HFF-Myc (cell line): ENCODE measurements around the gene TH.

ENCODE experiments used
- DNase-seq: peaks from one replicate; pipeline ENCODE4 v3.0.0-alpha.2; 2011; ENCODE audit warnings: low read depth; ENCODE audit errors: extremely low read depth
- H3K4me3 ChIP-seq: replicated peaks from 2 replicates; pipeline ENCODE4 v1.5.1; 2011; ENCODE audit warnings: low read depth, mild to moderate bottlenecking, control low read depth, low read length
- TF ChIP-seq, protein P1 (sequence below): IDR thresholded peaks from 2 replicates; pipeline ENCODE4 v1.5.1; 2012; ENCODE audit warnings: mild to moderate bottlenecking, low read depth, low read length, control low read depth; ENCODE audit errors: missing control alignments

The TH gene

DNA sequence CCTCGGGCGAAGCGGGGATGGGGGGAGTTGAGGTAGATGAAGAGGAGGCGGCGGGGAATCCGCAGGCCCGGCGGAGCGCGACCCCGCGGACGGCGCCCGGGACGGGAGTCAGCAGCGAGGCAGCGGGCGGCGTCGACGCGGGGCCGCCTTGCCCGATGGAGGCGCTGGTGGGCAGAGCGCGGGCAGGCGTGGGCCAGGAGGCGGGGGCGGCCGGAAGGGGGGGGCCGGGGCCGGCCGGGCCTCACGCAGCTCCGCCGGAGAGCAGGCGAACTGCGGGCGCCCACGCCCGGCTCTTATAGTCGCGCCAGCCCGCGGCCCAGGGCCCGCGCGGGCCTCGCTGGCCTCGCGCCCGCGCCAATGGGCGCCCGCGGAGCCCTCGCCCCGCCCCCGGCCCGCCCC lies 32.5 kb downstream of the TH start, which contains the start of gene IGF2:
TSS of gene IGF2 (minus strand) at position 267 of the 399 bp plus-strand sequence. CDS start 3,866 bp downstream, outside the sequence.
- H3K4me3 ChIP-seq, result no peak within 1 kb of the TSS

DNA sequence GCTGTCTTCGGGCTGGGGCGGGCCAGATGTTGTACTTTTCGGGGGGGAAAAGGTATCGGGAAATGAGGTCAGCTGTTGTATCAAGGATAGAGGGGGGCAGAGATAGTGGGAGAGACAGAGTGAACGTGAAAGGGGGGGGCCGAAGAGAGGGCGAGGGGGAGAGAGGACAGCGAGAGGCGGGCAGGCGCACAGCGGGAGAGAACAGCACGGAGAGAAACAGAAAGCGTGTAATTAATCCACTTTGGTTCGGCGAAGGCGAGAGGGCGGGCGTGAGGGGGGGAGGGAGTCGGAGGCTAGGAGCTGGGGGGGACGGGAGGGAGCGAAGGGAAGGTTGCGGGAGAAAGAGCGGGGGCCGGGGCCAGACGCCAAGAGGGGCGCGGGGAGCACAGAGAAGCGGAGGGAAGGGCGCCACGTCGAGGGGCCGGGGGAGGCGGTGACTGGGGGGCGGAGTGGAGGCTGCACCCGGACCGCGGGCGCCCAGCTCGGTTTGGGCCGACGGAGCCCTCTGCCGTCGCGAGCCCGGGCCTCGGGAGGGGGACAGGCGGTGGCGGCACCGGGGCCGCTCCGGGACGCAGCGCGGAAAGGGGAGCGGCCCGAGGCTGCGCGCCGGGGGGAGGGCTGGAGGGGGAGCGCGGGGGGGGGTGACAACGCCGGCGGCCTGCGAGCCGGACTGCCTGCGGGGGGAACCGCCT lies 33.0 kb downstream of the TH start:
- DNase-seq, result no peak
- TF ChIP-seq, protein P1, sequence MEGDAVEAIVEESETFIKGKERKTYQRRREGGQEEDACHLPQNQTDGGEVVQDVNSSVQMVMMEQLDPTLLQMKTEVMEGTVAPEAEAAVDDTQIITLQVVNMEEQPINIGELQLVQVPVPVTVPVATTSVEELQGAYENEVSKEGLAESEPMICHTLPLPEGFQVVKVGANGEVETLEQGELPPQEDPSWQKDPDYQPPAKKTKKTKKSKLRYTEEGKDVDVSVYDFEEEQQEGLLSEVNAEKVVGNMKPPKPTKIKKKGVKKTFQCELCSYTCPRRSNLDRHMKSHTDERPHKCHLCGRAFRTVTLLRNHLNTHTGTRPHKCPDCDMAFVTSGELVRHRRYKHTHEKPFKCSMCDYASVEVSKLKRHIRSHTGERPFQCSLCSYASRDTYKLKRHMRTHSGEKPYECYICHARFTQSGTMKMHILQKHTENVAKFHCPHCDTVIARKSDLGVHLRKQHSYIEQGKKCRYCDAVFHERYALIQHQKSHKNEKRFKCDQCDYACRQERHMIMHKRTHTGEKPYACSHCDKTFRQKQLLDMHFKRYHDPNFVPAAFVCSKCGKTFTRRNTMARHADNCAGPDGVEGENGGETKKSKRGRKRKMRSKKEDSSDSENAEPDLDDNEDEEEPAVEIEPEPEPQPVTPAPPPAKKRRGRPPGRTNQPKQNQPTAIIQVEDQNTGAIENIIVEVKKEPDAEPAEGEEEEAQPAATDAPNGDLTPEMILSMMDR, result no peak
- no peak overlapping the region for H3K4me3 ChIP-seq

More for the DNA sequence above, 32.5 kb downstream of the TH start, which contains the start of gene IGF2:
- no peak for DNase-seq
- TF ChIP-seq, protein P1, result no peak

- TF ChIP-seq, protein P1, result no peak
- DNase-seq, result no peak
Observed at GRCh38 chr11:2138068-2138430, 33.6 kb downstream of the TH start.

GRCh38 chr11:2137202-2138067 lies 34.2 kb downstream of the TH start:
- H3K4me3 ChIP-seq, result no peak overlapping the region
- TF ChIP-seq, protein P1, result no peak
- DNase-seq, result no peak

More at GRCh38 chr11:2138068-2138430, 33.6 kb downstream of the TH start:
- H3K4me3 ChIP-seq, result no peak overlapping the region

DNA sequence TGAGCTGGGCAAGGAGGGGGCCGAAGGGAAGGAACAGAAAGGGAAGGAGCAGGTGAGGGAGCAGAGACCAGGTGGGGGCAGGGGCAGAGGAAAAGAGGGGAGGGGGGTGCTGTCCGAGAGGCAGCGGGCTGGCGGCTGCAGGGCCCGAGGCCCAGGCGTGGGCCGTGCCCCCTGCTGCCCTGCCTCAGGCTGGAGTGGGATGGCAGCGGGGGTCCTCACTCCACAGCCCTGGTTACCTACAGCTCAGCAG lies 34.7 kb downstream of the TH start:
- no peak overlapping the region for H3K4me3 ChIP-seq
- no peak for DNase-seq
- TF ChIP-seq, protein P1, result no peak

GRCh38 chr11:2136209-2136951 lies 35.2 kb downstream of the TH start:
- H3K4me3 ChIP-seq, result no peak overlapping the region

More at GRCh38 chr11:2136209-2136951, 35.2 kb downstream of the TH start:
- TF ChIP-seq, protein P1, result no peak
- DNase-seq, result no peak
